Karpas-422 (cell line): ENCODE measurements around the gene MSRB1. TPM values are rescaled to one million over a fixed set of nuclear protein-coding genes. Genes with fewer than 3 reads are reported as not detected.
"Not testable (repeated sequence)": the region's sequence is repeated elsewhere in the genome, so short reads cannot be mapped to it uniquely, and the experiment has no call there.

Experiments
- DNase-seq: peaks from one replicate; pipeline ENCODE4 v3.0.0-alpha.2; 2015
- H2AFZ ChIP-seq: fragments of 200-600 bp; sonication (generic); 2 replicates; pipeline ENCODE4 v1.6.1; 2014; ENCODE audit warnings: antibody characterized with exemption, low read length, mixed read lengths
- H3K27ac ChIP-seq: fragments of 200-600 bp; sonication (generic); 2 replicates; pipeline ENCODE4 v1.5.1; 2014; ENCODE audit warnings: mild to moderate bottlenecking, low read length, moderate library complexity
- H3K27me3 ChIP-seq: fragments of 200-600 bp; sonication (generic); 2 replicates; pipeline ENCODE4 v1.6.1; 2014; ENCODE audit warnings: low read length, mixed read lengths
- H3K36me3 ChIP-seq: fragments of 200-600 bp; sonication (generic); 2 replicates; pipeline ENCODE4 v1.6.1; 2014; ENCODE audit warnings: low read length, mixed read lengths; ENCODE audit not compliant: insufficient read depth
- H3K4me1 ChIP-seq: fragments of 200-600 bp; sonication (generic); 2 replicates; pipeline ENCODE4 v1.6.1; 2014; ENCODE audit warnings: mild to moderate bottlenecking, low read length, mixed read lengths
- H3K4me2 ChIP-seq: fragments of 200-600 bp; sonication (generic); 2 replicates; pipeline ENCODE4 v1.6.1; 2014; ENCODE audit warnings: low read length, low read depth, mild to moderate bottlenecking; ENCODE audit not compliant: poor library complexity, severe bottlenecking
- H3K4me3 ChIP-seq: fragments of 200-600 bp; sonication (generic); 2 replicates; pipeline ENCODE4 v1.5.1; 2014; ENCODE audit warnings: mild to moderate bottlenecking, antibody characterized with exemption, low read length, mixed read lengths
- H3K79me2 ChIP-seq: fragments of 200-600 bp; sonication (generic); 2 replicates; pipeline ENCODE4 v1.6.1; 2014; ENCODE audit warnings: mild to moderate bottlenecking, low read length, mixed read lengths
- H3K9ac ChIP-seq: fragments of 200-600 bp; sonication (generic); 2 replicates; pipeline ENCODE4 v1.6.0; 2014; ENCODE audit warnings: low read length
- H3K9me2 ChIP-seq: fragments of 200-600 bp; sonication (generic), shearing (Covaris generic); replicated peaks from 2 replicates; pipeline ENCODE4 v1.6.0; 2014; ENCODE audit warnings: mild to moderate bottlenecking, low read length, moderate library complexity; ENCODE audit not compliant: insufficient read depth
- H3K9me3 ChIP-seq: fragments of 300-700, 200-600 bp; sonication (generic); 2 replicates; pipeline ENCODE4 v1.6.1; 2014; ENCODE audit warnings: low read length, mixed read lengths
- H4K20me1 ChIP-seq: fragments of 200-600 bp; sonication (generic); 2 replicates; pipeline ENCODE4 v1.6.1; 2014; ENCODE audit warnings: mild to moderate bottlenecking, antibody characterized with exemption, low read length, low read depth; ENCODE audit not compliant: insufficient read depth
- total RNA-seq: library from RNA; depleted of rRNA; stranded (reverse); fragments of >200 nt; shearing (Covaris generic); gene quantifications from 2 replicates; pipeline ENCODE4 v1.2.3, GENCODE V29; 2014; ENCODE audit warnings: low replicate concordance

MSRB1 gene
- total RNA-seq, 1 experiment from 2014 or later = 4.8 TPM

DNA sequence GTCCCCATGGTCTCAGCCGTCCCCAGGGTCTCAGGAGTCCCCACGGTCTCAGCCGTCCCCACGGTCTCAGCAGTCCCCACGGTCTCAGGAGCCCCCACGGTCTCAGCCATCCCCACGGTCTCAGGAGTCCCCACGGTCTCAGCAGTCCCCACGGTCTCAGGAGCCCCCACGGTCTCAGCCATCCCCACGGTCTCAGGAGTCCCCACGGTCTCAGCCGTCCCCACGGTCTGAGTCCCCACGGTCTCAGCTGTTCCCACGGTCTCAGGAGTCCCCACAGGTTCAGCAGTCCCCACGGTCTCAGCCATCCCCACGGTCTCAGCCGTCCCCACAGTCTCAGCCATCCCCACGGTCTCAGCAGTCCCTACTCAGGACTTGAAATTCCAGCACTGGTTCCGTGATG is 22.9 kb downstream of the MSRB1 start:
- H3K27me3 ChIP-seq, H2AFZ ChIP-seq, H3K4me2 ChIP-seq: not testable (repeated sequence)

DNA sequence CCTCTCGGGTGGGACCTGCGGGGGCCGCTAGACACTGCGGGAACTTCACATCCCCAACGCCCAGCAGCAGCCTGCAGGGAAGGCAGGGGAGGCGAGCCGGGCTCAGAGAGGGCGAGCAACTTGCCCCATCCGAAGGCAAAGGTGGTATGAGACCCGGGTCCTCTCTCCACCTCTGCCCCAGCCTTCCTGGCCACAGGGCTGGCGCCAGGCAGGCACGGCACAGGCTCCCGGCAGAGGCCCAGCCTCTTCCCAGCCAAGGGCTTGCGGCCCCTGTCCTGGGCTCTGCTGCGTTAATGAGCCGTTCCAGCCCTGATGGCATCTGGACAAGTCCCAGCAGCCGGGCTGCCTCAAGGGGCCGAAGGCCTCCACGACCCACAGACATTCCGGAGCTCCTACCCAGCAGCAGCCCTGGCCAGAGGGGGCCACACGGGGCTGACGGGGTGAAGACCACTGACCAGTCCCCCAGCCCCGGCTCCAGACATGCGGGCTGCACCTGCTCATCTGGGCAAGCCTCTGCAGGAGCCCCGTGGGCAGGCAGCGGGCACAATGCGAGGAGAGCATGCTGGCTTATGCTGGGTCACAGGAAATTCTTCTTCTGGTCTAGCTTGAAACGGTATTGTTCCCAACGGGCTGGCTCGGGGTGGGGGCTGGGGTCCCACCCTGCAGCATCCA is 23.5 kb downstream of the MSRB1 start:
- H3K36me3 ChIP-seq = no peaks in the 10 kb centered on the region
- no peak overlapping the region for H3K27ac ChIP-seq
- H3K9me2 ChIP-seq = no peaks in the 10 kb centered on the region
- no peak overlapping the region for H3K4me3 ChIP-seq
- H3K27me3 ChIP-seq = no peaks in the 10 kb centered on the region
- H4K20me1 ChIP-seq = no peaks in the 10 kb centered on the region
- no peak overlapping the region for H3K9ac ChIP-seq
- no peak overlapping the region for H2AFZ ChIP-seq
- H3K4me1 ChIP-seq = no peaks in the 10 kb centered on the region
- H3K9me3 ChIP-seq = no peaks in the 10 kb centered on the region
- H3K4me2 ChIP-seq = no peak overlapping the region
- no peak for DNase-seq
- no peaks in the 10 kb centered on the region for H3K79me2 ChIP-seq

More for the DNA sequence above, 22.9 kb downstream of the MSRB1 start:
- H3K27ac ChIP-seq, H3K4me3 ChIP-seq, H3K79me2 ChIP-seq, H3K9me2 ChIP-seq, H4K20me1 ChIP-seq, H3K9me3 ChIP-seq, H3K4me1 ChIP-seq, DNase-seq, H3K9ac ChIP-seq, H3K36me3 ChIP-seq: not testable (repeated sequence)

DNA sequence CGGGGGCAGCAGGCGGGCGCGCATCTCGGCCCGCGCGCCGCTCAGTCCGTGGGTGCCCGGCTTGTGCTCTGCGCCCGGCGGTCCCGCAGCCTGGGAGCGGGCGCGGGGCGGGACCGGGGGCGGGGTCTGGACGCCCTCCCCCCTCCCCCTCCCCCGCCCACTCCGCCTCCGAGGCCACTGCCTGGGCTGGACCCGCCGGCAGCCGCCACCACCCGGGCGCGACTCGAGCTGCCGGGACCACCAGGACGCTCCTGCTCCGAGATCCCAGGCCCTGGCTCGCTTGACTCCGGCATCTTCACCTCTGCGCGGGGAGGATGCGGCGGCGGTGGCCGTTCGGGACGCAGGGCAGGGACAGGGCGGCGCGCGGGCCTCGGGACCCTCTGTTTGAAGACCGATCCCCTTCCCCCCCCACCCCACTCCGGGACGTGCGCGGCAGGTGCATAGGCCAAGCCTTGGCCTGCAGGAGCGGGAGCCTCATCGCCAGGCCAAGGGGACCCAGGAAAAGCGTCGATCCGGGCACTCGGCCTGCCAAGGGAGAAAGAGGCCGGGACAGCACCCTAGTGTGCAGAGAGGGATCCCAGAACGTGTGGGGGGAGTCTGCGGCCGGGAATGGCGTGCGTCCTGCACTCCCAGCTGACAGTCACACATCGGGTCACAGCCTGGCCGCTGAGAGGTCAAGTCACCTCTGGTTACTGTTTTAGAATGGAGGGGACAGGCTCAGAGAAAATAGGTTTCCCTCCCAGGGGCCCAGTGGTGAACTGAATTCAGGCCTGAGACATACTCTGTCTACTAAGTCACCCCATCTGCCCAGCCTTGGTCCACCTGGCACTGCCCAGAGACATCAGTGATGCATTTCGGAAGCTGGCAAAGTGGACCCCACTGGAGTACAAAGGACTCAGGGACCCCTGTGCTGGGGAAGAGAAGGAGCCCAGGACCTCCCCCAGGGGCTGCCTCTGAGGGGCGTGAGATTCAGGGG is 24.4 kb downstream of the MSRB1 start, which contains the start of gene HS3ST6:
Gene HS3ST6, minus strand, starts transcription at position 65 of the 976 bp plus-strand sequence. CDS start 92 bp downstream, outside the sequence.
- H3K79me2 ChIP-seq = no peaks in the 10 kb centered on the region
- no peaks in the 10 kb centered on the region for H3K9me3 ChIP-seq
- no peaks in the 10 kb centered on the region for H4K20me1 ChIP-seq
- no peaks in the 10 kb centered on the region for H3K36me3 ChIP-seq
- no peaks in the 10 kb centered on the region for H3K4me1 ChIP-seq
- H3K9ac ChIP-seq = no peak within 1 kb of the TSS
- no peak within 1 kb of the TSS for H3K4me2 ChIP-seq
- no peak within 1 kb of the TSS for H3K4me3 ChIP-seq
- H3K27me3 ChIP-seq = no peaks in the 10 kb centered on the region
- no peak for DNase-seq
- H3K9me2 ChIP-seq = no peaks in the 10 kb centered on the region
- no peak within 1 kb of the TSS for H2AFZ ChIP-seq
- no peak within 1 kb of the TSS for H3K27ac ChIP-seq

DNA sequence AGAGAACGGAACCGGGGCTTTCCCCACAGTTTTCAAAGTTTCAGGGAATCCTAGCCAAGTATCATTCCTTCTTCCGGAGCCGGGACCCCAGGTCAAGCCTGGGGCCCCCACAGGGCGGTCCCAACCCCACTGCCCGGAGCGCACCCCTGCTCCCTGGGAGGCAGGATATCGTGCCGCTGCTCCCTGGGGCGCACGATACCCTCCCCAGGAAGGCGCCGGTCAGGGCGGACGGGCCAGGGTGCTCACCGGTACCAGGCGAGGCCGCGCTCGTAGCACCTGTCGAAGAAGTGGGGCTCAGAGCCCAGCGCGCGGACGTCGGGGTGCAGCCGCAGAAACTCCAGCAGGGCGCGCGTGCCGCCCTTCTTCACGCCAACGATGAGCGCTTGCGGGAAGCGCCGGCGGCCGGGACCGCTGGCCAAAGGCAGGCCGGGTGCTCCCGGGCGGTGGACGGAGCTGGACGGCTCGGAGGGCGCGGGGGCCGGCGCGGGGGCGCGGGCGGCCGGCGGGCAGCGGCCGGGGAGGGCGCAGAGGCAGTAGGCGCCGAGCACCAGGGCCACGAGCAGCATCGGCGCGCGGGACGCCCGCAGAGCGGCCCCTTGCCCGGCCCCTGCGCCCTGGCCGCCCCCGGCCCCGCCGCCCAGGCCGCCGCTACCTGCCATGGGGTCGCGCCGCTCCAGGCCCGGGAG is 25.2 kb downstream of the MSRB1 start:
- Histone ChIP-seq H3K9me3 (no peaks in the 10 kb centered on the region), H3K4me3 (no peak overlapping the region), H3K36me3 (no peaks in the 10 kb centered on the region), H3K27me3 (no peaks in the 10 kb centered on the region), H3K79me2 (no peaks in the 10 kb centered on the region), H3K9ac (no peak overlapping the region), H3K27ac (no peak overlapping the region), H3K4me2 (no peak overlapping the region), H3K4me1 (no peaks in the 10 kb centered on the region), H4K20me1 (no peaks in the 10 kb centered on the region), H2AFZ (no peak overlapping the region), H3K9me2 (no peaks in the 10 kb centered on the region)
- DNase-seq = no peak

DNA sequence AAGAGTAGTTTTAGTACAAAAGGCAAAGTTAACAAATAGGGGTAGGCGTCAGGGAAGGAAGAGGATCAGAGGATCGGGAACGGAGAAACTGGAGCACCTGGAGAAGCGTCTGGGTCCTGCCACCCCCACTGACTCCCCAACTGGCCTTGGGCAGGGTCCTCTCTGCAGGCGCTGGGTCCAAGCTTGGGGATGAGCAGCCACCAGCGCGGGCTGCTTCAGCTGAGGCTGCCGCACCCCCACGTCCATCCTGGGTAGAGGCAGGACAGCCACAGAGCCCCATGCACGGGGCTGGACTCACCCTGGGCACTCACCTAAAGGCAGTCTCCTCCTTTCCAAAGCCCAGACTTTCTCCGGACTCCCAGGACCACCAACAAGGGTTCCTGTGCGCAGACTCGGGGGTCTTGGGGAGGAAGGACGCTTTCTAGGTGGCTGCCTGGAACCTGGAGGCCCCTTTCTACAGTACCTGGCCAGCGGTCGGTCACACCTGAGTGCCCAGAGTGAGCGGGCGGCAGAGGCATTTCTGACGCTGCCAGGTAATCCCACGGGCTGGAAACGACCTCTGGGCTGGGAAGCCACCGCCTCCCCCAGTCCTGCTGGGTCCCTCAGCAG is 25.8 kb downstream of the MSRB1 start:
- no peaks in the 10 kb centered on the region for H3K27me3 ChIP-seq
- DNase-seq = no peak
- H3K36me3 ChIP-seq = no peaks in the 10 kb centered on the region
- no peak overlapping the region for H3K9ac ChIP-seq
- H3K9me3 ChIP-seq = no peaks in the 10 kb centered on the region
- H2AFZ ChIP-seq = no peak overlapping the region
- no peak overlapping the region for H3K4me2 ChIP-seq
- no peak overlapping the region for H3K27ac ChIP-seq
- no peaks in the 10 kb centered on the region for H3K9me2 ChIP-seq
- no peaks in the 10 kb centered on the region for H4K20me1 ChIP-seq
- H3K79me2 ChIP-seq = no peaks in the 10 kb centered on the region
- H3K4me1 ChIP-seq = no peaks in the 10 kb centered on the region
- no peak overlapping the region for H3K4me3 ChIP-seq

DNA sequence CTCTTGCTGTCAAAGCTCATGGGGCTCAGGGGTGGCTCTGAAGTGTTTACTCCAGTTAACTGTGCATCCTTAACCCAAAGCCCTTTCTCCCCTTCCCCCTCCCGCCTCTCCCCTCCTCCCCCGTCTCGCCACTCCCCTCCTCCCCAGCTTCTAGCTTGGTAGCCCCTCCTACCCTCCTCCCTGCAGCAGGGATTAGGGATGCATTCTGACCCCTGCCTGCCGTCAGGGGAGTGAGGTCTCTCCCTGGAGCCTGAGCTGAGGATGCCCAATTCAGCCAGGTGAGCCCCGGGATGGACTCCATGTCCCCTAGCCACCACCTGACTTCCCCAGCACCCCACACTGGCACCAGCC is 26.4 kb downstream of the MSRB1 start:
- Histone ChIP-seq H3K4me2 (no peak overlapping the region), H4K20me1 (no peaks in the 10 kb centered on the region), H3K4me1 (no peaks in the 10 kb centered on the region), H3K9me3 (no peaks in the 10 kb centered on the region), H3K27me3 (no peaks in the 10 kb centered on the region), H3K79me2 (no peaks in the 10 kb centered on the region), H3K9me2 (no peaks in the 10 kb centered on the region), H2AFZ (no peak overlapping the region), H3K9ac (no peak overlapping the region), H3K36me3 (no peaks in the 10 kb centered on the region), H3K27ac (no peak overlapping the region), H3K4me3 (no peak overlapping the region)
- no peak for DNase-seq

DNA sequence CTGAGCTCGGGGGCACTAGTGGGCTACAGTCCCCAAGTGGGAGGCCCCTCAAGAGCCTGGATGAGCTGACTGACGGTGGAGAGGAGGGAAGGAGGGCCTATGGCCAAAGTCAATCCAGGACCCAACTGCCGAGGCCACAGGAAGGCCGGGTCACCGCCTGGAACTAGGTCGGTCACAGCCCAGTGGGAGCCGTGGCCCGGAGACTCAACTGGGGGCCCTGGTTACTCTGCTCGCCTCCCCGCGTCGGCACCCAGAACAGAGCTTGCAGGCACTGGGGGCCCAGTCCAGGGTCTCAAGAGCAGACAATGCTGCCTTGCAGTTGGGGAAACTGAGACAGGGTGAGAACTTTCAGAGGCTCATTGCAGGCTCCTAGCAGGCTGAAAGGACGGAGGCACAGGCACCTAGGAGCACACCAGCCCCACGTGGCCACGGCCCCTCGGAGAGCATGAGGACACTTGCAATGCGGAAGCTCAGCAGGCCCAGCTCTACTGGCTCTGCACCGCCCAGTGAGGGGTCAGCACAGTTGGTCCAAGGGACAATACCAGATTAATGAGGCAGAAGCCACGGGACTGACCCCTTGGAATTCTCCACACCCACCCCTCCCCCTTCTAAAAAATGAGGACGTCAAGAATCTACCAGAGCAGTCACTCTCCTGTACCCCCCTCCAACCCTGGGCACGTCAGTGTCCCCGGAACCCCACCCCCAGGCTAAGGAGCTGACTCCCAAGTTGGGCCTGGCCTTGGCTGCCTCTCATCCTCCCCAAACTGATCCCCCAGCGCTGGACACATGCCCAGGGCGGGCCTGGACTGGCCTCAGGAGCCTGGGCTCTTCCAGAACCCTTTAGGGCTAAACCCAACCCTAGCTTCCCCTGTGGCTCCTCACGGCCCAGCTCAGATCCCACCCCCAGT is 27.0 kb downstream of the MSRB1 start:
- H3K9ac ChIP-seq = no peak overlapping the region
- H3K9me2 ChIP-seq = no peaks in the 10 kb centered on the region
- no peak overlapping the region for H3K4me2 ChIP-seq
- no peak overlapping the region for H2AFZ ChIP-seq
- H3K9me3 ChIP-seq = no peaks in the 10 kb centered on the region
- no peak overlapping the region for H3K27ac ChIP-seq
- no peaks in the 10 kb centered on the region for H3K27me3 ChIP-seq
- no peaks in the 10 kb centered on the region for H3K4me1 ChIP-seq
- no peaks in the 10 kb centered on the region for H3K36me3 ChIP-seq
- H3K79me2 ChIP-seq = no peaks in the 10 kb centered on the region
- no peak overlapping the region for H3K4me3 ChIP-seq
- DNase-seq = no peak
- H4K20me1 ChIP-seq = no peaks in the 10 kb centered on the region
